ENCODE data around the gene IGSF9B.

The IGSF9B gene

DNA sequence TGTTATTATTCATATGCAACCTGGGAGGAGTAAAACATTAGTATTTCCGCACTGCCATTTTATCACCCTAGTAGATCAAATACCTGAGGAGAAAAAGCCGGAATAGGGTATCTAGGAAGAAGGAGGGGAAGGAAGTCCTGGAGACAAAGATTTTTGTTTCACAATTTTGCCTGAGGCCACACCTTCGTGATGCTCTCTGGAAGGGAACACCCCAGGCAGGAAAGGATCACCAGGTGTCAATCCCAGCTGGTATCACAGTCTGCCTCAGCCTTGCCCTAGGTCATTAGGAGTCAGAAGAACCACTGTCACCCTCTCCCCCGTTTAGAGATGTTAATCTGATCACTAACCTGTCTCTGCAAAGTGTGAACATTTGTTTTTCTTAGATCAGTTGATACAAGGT, 35.4 kb upstream of the IGSF9B start:
- H3K9me3 Mint-ChIP-seq = no peaks in the 10 kb centered on the region
- no peak overlapping the region for H3K27ac Mint-ChIP-seq
- H3K4me3 Mint-ChIP-seq = no peak overlapping the region
- H3K4me1 Mint-ChIP-seq (ENCODE audit: low read depth) = peaks cover 16% of the 10 kb centered on the region
- no peaks in the 10 kb centered on the region for H3K36me3 Mint-ChIP-seq (ENCODE audit: low read depth)
- no peaks in the 10 kb centered on the region for H3K27me3 Mint-ChIP-seq

DNA sequence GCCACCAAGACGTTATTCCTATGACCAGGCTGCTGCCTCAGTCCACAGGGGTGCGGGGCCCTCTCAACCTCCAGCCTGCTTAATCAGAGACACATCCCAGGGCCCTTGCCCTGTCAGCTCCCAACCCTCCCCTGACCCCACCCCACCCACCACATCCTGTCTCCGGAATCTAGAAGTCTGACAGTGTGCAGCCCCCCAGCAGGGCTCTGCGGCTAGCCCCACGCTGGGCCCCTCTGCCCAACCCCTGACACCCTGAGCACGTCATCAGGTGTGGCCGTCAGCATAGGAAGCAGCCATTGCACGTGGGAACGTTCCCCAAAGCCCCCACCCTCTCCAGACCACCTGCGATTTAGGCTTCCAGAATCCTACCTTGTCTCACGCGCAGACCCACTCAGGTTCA, 34.3 kb upstream of the IGSF9B start:
- Mint-ChIP-seq H3K27ac (no peak overlapping the region), H3K36me3 (ENCODE audit: low read depth) (no peaks in the 10 kb centered on the region), H3K9me3 (no peaks in the 10 kb centered on the region), H3K4me1 (ENCODE audit: low read depth) (peaks cover 16% of the 10 kb centered on the region), H3K4me3 (no peak overlapping the region), H3K27me3 (peaks cover 3% of the 10 kb centered on the region)

DNA sequence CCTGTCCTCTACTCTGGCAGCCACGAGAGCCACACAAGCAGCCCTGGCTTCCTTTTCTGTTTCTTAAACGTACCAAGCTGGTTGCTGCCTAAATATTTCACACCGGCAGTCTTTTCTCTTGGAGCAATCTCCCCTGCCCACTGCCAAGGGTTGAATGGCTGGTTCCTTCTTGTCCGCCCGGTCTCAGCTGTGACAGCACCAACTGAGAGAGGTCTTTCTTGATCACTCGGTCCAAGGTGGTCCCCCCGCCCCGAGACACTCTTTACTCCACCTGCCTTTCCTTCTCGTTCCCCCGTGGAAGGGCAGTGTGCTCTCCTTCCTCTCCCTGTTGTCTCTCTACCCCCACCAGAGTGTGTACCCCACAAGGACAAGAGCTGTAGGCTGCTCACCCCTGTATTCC, 33.7 kb upstream of the IGSF9B start:
- H3K4me1 Mint-ChIP-seq (ENCODE audit: low read depth) = peaks cover 16% of the 10 kb centered on the region
- H3K27me3 Mint-ChIP-seq = peaks cover 3% of the 10 kb centered on the region
- H3K9me3 Mint-ChIP-seq = no peaks in the 10 kb centered on the region
- H3K27ac Mint-ChIP-seq = no peak overlapping the region
- no peak overlapping the region for H3K4me3 Mint-ChIP-seq
- H3K36me3 Mint-ChIP-seq (ENCODE audit: low read depth) = no peaks in the 10 kb centered on the region

DNA sequence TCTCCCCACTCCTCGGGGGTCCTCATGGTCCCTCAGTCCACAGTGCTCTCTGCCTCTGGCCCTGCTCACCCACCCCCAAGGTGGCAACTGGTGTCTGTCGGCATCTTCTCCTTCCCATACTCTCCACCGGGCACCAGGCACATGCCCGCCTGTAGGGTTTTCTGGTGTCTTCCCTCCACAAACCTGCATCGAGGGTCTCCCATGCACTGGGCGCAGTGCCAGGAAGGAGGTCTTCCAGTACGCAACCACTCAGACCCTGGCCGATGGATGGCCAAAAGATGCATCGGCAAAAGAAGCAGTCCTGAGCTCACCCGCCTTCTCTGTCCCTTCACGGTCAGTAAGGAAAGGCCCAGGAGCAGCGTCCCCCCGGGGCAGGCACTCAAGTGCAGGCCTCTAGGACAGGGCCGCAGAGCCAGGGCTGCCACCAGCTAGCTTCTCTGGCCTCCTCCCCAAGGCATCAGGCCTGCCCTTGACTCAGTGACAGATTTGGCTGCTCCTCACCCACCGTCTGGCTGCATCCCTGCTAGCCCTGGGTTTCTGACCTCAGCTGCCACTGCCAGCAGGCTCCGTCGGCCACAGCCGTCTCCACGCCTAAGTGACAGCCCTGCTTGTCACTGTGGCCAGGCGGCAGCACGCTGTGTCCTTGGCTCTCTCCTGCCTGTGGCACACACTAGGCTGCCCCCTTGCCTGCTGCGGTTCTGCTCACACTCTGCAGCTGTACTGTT, 32.1 kb upstream of the IGSF9B start:
- H3K4me3 Mint-ChIP-seq = no peak overlapping the region
- no peaks in the 10 kb centered on the region for H3K36me3 Mint-ChIP-seq (ENCODE audit: low read depth)
- peaks cover 12% of the 10 kb centered on the region for H3K4me1 Mint-ChIP-seq (ENCODE audit: low read depth)
- H3K9me3 Mint-ChIP-seq = no peaks in the 10 kb centered on the region
- peaks cover 3% of the 10 kb centered on the region for H3K27me3 Mint-ChIP-seq
- no peak overlapping the region for H3K27ac Mint-ChIP-seq

DNA sequence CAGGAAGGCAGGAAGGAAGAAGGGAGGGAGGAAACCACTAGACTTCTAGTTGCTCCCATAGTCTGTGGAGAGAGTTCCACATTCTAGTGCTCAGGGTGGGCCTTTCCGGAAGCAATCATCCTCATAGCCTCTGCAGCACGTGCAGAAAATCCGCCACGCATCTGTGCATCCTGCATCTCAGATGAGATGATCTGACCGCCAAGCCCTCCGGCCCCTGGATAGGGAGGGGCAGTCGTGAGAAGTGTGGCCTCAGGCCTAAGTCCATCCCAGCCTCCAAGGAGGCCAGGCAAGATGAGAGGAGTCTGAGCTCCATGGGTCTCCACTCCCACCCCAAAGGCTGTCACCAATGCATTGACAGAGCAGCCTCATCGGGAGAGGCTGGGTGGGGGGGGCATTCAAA, 30.4 kb upstream of the IGSF9B start:
- Mint-ChIP-seq H3K27ac (no peak overlapping the region), H3K9me3 (no peaks in the 10 kb centered on the region), H3K4me1 (ENCODE audit: low read depth) (peaks cover 12% of the 10 kb centered on the region), H3K4me3 (no peak overlapping the region), H3K36me3 (ENCODE audit: low read depth) (no peaks in the 10 kb centered on the region), H3K27me3 (peaks cover 3% of the 10 kb centered on the region)

DNA sequence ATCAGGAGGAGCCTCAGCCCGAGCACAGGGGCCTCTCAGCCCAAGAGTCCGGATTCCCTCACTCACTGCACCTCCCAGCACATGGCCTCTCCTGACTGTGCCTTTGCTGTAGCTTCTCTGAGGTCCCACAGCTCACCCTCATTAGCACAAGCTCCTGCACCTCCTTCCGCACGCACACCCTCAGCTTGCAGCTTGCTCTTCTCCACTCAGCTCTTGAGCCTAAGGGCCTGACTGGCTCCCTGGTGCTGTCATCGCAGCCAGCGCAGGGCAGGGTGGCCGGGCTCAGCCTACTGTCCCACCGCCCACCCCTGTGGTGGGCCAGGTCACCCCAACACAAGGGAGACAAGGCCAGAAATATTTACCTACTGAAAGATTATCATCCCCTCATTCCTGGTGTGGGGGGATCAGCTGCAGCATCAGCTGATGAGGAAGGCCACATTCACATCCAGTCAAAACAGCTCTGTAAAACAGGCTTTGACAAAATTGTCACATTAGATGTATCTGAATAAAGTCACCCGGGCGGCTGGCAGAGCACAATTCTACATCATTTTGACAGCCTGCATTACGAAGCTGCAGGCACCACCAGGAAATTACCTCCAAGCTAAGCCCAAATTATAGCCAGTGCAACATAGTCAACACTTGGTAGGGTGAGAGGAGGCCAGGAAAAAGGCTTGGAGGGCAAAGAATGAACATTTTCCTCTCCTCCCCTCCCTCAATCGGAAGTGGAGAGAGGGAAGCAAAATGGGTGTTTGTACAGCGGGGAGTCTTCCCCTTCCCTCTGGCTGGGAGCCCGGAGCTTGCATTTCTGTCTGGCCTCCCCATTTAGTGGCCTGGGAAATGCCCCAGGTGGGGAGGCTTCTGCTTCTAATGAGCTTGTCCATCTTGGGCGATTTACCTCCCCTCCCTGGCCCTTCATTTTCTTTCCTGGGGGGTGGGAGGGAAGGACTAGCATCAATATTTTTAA, 29.5 kb upstream of the IGSF9B start:
- Mint-ChIP-seq H3K4me3 (no peak overlapping the region), H3K27me3 (peaks cover 3% of the 10 kb centered on the region), H3K36me3 (ENCODE audit: low read depth) (no peaks in the 10 kb centered on the region), H3K9me3 (no peaks in the 10 kb centered on the region), H3K4me1 (ENCODE audit: low read depth) (peaks cover 9% of the 10 kb centered on the region), H3K27ac (no peak overlapping the region)

DNA sequence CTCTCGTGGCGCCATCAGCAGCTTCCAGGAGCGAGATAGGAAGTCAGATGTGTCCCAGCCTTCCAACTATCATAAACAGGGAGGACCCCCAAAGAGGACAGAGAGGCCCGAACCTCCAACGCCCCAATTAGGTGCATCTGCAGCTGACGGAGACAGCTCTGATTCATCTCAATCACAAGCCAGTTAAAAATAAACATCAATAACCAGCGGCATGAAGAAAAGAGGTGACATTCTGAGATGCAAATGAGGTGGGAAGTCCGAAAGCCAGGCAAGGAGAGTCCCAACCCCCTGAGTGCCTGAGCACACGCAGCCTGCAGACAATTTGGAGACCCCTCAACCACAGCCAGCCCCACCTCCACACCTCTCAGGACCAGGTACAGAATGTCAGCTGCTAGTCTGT, 28.1 kb upstream of the IGSF9B start:
- Mint-ChIP-seq H3K27ac (no peak overlapping the region), H3K9me3 (no peaks in the 10 kb centered on the region), H3K4me3 (no peak overlapping the region), H3K4me1 (ENCODE audit: low read depth) (no peaks in the 10 kb centered on the region), H3K36me3 (ENCODE audit: low read depth) (no peaks in the 10 kb centered on the region), H3K27me3 (peaks cover 3% of the 10 kb centered on the region)

DNA sequence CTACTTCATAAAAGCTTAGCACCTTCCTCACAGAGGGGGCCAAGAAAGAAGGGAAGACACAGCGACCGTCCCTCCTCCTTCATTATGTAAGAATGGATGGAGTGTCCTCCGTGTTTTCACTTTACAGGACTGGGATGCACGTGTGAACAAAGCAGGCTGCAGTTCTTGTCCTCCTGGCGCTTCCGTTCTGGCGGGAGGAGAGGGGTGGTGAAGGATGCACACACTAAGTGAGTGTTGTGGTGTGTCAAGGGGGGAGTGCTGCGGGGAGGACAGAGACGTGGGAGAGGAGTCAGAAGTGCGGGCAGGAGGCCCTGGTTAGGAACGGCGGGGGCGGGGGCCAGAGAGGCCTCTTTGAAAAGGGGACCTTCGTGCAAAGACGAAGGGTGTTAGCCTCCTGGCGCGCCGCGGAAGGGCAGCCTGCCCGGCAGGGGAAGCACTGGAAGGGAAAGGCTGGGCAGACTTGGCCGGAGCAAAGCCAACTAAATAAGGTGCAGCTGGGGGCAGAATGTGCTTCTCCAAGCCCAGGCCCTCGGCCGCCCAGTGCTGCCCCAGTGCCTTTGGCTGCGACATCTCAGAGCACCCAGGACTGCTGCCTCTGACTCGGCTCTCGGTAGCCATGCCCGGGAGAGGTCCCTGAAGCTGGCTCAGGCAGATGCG, 27.0 kb upstream of the IGSF9B start:
- Mint-ChIP-seq H3K4me3 (no peak overlapping the region), H3K9me3 (no peaks in the 10 kb centered on the region), H3K4me1 (ENCODE audit: low read depth) (no peaks in the 10 kb centered on the region), H3K27ac (no peak overlapping the region), H3K27me3 (peaks cover 3% of the 10 kb centered on the region), H3K36me3 (ENCODE audit: low read depth) (no peaks in the 10 kb centered on the region)

DNA sequence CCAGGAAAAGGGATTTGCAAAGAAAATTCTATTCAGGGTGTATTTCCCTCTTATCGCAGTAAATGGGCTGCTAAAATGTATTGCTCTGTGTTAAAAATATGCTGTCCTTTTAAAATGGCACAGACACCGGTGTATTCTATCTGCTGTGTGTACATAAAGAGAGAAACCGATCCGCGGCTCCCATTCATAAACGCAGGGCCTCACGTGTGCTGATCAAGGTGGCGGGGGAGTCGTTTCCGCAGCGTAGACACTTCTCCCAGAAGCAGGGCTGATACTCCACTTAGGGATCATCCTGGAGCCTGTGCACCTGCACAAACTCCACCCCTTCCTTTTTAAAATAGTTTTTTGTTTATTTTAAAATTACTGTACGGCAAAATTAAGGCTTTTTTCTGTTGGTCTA, 26.1 kb upstream of the IGSF9B start:
- Mint-ChIP-seq H3K27ac (no peak overlapping the region), H3K36me3 (ENCODE audit: low read depth) (no peaks in the 10 kb centered on the region), H3K9me3 (no peaks in the 10 kb centered on the region)

DNA sequence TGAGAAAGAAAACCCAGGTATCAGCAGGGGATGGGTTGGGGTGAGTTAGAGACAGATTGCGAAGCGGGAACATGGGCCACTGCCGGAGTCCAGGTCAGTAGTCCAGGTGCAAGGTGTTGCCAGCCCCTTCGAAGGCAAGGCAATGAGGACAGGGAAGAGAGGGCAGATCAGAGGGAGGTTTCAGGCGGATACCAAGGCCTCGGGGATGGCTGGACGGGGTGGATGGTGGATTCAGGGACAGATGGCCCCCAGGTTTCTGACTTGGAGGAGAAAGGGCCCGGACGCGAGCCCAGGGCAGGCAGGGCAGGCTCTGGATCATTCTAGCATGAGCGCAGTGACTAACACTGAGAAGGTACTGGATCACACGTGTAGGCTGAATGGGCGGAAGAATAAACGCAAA, 25.4 kb upstream of the IGSF9B start:
- no peaks in the 10 kb centered on the region for H3K9me3 Mint-ChIP-seq
- no peak overlapping the region for H3K4me3 Mint-ChIP-seq
- H3K4me1 Mint-ChIP-seq (ENCODE audit: low read depth) = no peaks in the 10 kb centered on the region
- no peaks in the 10 kb centered on the region for H3K36me3 Mint-ChIP-seq (ENCODE audit: low read depth)
- no peak overlapping the region for H3K27ac Mint-ChIP-seq
- peaks cover 3% of the 10 kb centered on the region for H3K27me3 Mint-ChIP-seq

More for the DNA sequence above, 26.1 kb upstream of the IGSF9B start:
- Mint-ChIP-seq H3K4me3 (no peak overlapping the region), H3K4me1 (ENCODE audit: low read depth) (no peaks in the 10 kb centered on the region), H3K27me3 (peaks cover 3% of the 10 kb centered on the region)

DNA sequence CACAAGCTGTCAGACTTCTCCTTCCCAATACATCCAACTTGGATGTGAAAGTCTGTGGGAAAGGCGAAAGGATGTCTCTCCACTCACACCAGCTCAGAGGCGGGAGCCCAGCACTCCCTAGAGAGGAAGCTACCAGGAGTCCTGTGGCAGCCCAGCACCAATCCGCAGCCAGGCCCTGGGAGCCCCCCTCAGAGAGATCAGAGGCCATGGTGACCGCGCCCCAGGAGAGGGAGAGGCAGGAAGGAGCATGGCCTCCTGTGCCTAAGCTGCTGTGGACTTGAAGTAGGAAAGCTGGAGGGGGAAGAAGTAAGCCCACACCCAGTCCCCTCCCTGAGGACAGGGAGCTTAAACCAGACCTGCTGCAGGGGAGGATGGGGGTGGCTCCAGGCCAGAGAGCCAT, 24.4 kb upstream of the IGSF9B start:
- H3K9me3 Mint-ChIP-seq = no peaks in the 10 kb centered on the region
- H3K27ac Mint-ChIP-seq = no peak overlapping the region
- no peaks in the 10 kb centered on the region for H3K4me1 Mint-ChIP-seq (ENCODE audit: low read depth)
- no peak overlapping the region for H3K4me3 Mint-ChIP-seq
- H3K27me3 Mint-ChIP-seq = no peaks in the 10 kb centered on the region
- H3K36me3 Mint-ChIP-seq (ENCODE audit: low read depth) = no peaks in the 10 kb centered on the region

DNA sequence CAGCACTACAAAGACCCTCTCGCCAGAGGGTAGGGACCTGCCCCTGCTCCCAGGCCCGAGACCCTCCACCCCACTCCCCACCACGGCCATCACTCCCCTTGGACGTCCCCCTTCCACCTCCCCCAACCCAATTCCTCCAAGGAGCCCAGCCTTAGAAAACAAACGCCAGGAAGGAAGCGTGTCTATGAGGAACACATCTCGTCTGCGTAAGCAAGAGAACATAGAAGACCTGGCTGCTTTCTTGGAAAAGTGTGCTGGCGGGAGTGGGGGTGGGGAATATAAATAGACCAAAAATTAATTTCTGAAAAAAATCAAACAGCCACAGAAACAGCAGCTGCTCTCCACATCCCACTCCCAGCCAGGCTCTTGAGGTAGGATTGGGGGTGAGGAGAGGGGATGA, 23.9 kb upstream of the IGSF9B start:
- no peaks in the 10 kb centered on the region for H3K9me3 Mint-ChIP-seq
- no peak overlapping the region for H3K27ac Mint-ChIP-seq
- H3K36me3 Mint-ChIP-seq (ENCODE audit: low read depth) = no peaks in the 10 kb centered on the region
- H3K4me3 Mint-ChIP-seq = no peak overlapping the region
- no peaks in the 10 kb centered on the region for H3K27me3 Mint-ChIP-seq
- H3K4me1 Mint-ChIP-seq (ENCODE audit: low read depth) = no peaks in the 10 kb centered on the region

DNA sequence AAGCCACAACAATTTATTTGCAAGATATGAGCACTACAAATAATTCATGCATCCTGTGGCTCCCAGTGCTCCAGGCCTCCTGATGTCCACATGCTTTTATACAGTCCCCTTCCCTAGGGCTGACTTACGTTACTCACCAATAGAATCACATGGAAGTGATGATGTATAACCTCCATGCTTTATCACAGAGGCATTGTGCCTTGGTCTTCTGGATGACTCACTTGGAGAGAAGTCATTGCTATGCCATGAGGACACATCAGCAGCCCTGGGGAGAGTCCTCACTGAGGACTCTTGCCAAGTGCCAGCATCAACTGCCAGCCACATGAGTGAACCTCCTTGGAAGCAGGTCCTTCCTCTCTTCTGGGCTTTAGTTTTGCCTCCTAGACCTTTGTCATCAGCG, 22.0 kb upstream of the IGSF9B start:
- Mint-ChIP-seq H3K4me3 (no peak overlapping the region), H3K27ac (no peak overlapping the region), H3K4me1 (ENCODE audit: low read depth) (no peaks in the 10 kb centered on the region), H3K27me3 (no peaks in the 10 kb centered on the region), H3K9me3 (no peaks in the 10 kb centered on the region), H3K36me3 (ENCODE audit: low read depth) (no peaks in the 10 kb centered on the region)

DNA sequence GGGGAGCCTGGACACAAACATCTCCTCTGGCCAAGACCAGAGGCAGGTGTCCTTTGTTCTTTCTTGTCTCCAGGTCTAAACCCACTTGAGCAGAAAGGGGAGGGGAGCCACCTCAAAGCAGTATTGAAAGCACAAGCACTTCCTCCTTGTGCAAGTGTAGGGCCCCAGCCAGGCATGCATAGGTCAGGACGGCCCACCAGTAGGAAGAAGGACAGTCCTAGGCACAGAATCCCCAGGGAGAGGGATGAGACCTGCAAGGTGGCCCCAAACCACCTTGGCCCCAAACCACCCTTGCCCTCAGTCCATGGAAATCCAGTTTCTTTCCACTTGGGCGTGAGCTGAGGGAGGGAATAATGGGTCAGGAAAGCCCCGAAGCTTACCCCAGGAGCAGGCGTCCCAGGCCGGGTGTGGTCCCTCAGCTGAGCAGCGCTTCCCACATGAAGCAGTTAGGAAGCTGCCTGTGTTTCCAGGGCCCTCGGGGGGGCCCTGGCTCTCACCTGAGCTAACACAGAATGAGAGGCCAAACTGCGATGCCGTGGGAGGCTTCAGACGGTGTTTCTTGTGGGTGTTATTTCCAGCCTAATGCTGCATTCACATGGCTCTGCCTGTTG, 20.4 kb upstream of the IGSF9B start:
- Mint-ChIP-seq H3K27ac (no peak overlapping the region), H3K9me3 (no peaks in the 10 kb centered on the region), H3K36me3 (ENCODE audit: low read depth) (no peaks in the 10 kb centered on the region), H3K27me3 (no peaks in the 10 kb centered on the region), H3K4me1 (ENCODE audit: low read depth) (no peaks in the 10 kb centered on the region), H3K4me3 (no peak overlapping the region)

DNA sequence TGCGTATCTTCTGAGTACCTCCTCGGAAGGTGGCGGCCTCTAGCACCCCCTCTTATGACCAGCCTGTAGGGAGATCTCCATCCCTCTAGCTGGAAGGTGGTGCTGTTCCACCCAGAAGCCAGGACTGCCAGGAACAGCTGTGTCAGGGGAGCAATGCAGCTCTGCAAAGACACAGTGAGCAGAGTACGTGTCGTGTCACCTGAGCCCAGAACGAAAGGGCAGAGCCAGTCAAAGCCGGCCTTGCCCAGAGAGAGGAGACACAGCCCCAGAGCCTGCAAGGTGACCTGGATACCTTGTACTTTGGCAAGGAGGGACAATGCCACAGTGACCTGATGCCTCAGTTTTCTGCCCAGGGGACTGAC, 18.7 kb upstream of the IGSF9B start:
- Mint-ChIP-seq H3K36me3 (ENCODE audit: low read depth) (no peaks in the 10 kb centered on the region), H3K4me1 (ENCODE audit: low read depth) (no peaks in the 10 kb centered on the region), H3K9me3 (no peaks in the 10 kb centered on the region), H3K27me3 (no peaks in the 10 kb centered on the region), H3K27ac (no peak overlapping the region), H3K4me3 (no peak overlapping the region)
